HL-60/S4 (cell line): ENCODE data around the gene ST3GAL4.
"Not testable (repeated sequence)": the region's sequence is repeated elsewhere in the genome, so short reads cannot be mapped to it uniquely, and the experiment has no call there.

Source experiments
- in situ Hi-C: fragments of 300-500 bp; cut with MboI; formaldehyde crosslinking; loops from 2 replicates; pipeline ENCODE4 v1.14.3; 2022; ENCODE audit warnings: low sequenced_read_pairs

The ST3GAL4 gene

GRCh38 chr11:126361400-126361799, 5.9 kb downstream of the ST3GAL4 start:
- in situ Hi-C loops: no loop called here

GRCh38 chr11:126362879-126363655, 7.6 kb downstream of the ST3GAL4 start:
- in situ Hi-C loops: no loop called here

- in situ Hi-C loops: no loop called here
Observed at GRCh38 chr11:126363706-126364248, 8.3 kb downstream of the ST3GAL4 start.

GRCh38 chr11:126364735-126365134, 9.2 kb downstream of the ST3GAL4 start:
- in situ Hi-C loops: not testable (repeated sequence)

GRCh38 chr11:126365508-126365907, 10.0 kb downstream of the ST3GAL4 start:
- in situ Hi-C loops: not testable (repeated sequence)

GRCh38 chr11:126366064-126366822, 10.8 kb downstream of the ST3GAL4 start:
- in situ Hi-C loops: no loop called here

- in situ Hi-C loops: not testable (repeated sequence)
Observed at GRCh38 chr11:126366823-126367654, 11.6 kb downstream of the ST3GAL4 start.

- in situ Hi-C loops: not testable (repeated sequence)
Observed at GRCh38 chr11:126367806-126368205, 12.3 kb downstream of the ST3GAL4 start.

- in situ Hi-C loops: not testable (repeated sequence)
Observed at GRCh38 chr11:126368336-126369119, 13.0 kb downstream of the ST3GAL4 start.

GRCh38 chr11:126370016-126370415, 14.5 kb downstream of the ST3GAL4 start:
- in situ Hi-C loops: no loop called here

- in situ Hi-C loops: no loop called here
Observed at GRCh38 chr11:126371595-126371994, 16.1 kb downstream of the ST3GAL4 start.

- in situ Hi-C loops: not testable (repeated sequence)
Observed at GRCh38 chr11:126373389-126374066, 18.0 kb downstream of the ST3GAL4 start.

GRCh38 chr11:126374562-126375300, 19.2 kb downstream of the ST3GAL4 start:
- in situ Hi-C loops: not testable (repeated sequence)

GRCh38 chr11:126375726-126376125, 20.2 kb downstream of the ST3GAL4 start:
- in situ Hi-C loops: no loop called here

- in situ Hi-C loops: no loop called here
Observed at GRCh38 chr11:126378763-126379162, 23.3 kb downstream of the ST3GAL4 start.

GRCh38 chr11:126380909-126381308, 25.4 kb downstream of the ST3GAL4 start:
- in situ Hi-C loops: no loop called here

GRCh38 chr11:126381960-126382359, 26.5 kb downstream of the ST3GAL4 start:
- in situ Hi-C loops: not testable (repeated sequence)

GRCh38 chr11:126382641-126383040, 27.2 kb downstream of the ST3GAL4 start:
- in situ Hi-C loops: not testable (repeated sequence)
